Measurements from ENCODE around the gene CHTF18. TPM values are rescaled to one million over a fixed set of nuclear protein-coding genes. Genes with fewer than 3 reads are reported as not detected.

The CHTF18 gene
- total RNA-seq, 1 experiment from 2014 or later: 30.9 TPM

DNA sequence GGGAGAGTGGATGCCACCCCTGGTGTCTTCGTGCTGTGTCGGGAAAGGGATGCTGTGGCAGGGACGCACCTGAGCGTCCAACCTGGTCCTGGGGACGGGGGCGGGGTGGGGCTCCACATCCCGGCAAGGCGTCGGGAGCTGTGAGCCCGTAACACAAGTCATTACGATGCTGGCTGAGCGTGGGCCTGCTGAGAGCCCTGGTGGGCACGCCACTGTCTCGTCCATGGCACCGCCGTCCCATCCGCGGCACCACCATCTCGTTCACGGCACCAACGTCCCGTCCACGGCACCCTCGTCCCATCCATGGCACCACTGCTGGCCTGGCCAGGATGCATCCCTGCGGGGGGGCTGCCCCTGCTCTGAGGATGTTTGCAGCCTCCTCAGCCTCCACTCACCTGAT is 36.2 kb downstream of the CHTF18 start:
- POLR2A ChIA-PET: no interaction called here
- H3K27ac Mint-ChIP-seq (ENCODE audit: low read depth, unreplicated experiment): no peak overlapping the region
- BruUV-seq (replicated peaks): no TSS peak
- H3K9me3 Mint-ChIP-seq (ENCODE audit: unreplicated experiment): no peaks in the 10 kb centered on the region
- H3K27me3 Mint-ChIP-seq (ENCODE audit: insufficient read depth, unreplicated experiment): peaks cover 16% of the 10 kb centered on the region
- TF ChIP-seq, protein P1, sequence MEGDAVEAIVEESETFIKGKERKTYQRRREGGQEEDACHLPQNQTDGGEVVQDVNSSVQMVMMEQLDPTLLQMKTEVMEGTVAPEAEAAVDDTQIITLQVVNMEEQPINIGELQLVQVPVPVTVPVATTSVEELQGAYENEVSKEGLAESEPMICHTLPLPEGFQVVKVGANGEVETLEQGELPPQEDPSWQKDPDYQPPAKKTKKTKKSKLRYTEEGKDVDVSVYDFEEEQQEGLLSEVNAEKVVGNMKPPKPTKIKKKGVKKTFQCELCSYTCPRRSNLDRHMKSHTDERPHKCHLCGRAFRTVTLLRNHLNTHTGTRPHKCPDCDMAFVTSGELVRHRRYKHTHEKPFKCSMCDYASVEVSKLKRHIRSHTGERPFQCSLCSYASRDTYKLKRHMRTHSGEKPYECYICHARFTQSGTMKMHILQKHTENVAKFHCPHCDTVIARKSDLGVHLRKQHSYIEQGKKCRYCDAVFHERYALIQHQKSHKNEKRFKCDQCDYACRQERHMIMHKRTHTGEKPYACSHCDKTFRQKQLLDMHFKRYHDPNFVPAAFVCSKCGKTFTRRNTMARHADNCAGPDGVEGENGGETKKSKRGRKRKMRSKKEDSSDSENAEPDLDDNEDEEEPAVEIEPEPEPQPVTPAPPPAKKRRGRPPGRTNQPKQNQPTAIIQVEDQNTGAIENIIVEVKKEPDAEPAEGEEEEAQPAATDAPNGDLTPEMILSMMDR (IDR thresholded peaks at IDR 0.05; ENCODE audit: unreplicated experiment): no peak
- DNase-seq (ENCODE audit: unreplicated experiment): no peak
- H3K4me3 Mint-ChIP-seq (ENCODE audit: unreplicated experiment): no peak overlapping the region
- CTCF ChIA-PET: no interaction called here
- no peaks in the 10 kb centered on the region for H3K4me1 Mint-ChIP-seq (ENCODE audit: insufficient read depth, unreplicated experiment)
- intact Hi-C loops (cut with micrococcal nuclease): no loop called here
- no peaks in the 10 kb centered on the region for H3K36me3 Mint-ChIP-seq (ENCODE audit: insufficient read depth, unreplicated experiment)

DNA sequence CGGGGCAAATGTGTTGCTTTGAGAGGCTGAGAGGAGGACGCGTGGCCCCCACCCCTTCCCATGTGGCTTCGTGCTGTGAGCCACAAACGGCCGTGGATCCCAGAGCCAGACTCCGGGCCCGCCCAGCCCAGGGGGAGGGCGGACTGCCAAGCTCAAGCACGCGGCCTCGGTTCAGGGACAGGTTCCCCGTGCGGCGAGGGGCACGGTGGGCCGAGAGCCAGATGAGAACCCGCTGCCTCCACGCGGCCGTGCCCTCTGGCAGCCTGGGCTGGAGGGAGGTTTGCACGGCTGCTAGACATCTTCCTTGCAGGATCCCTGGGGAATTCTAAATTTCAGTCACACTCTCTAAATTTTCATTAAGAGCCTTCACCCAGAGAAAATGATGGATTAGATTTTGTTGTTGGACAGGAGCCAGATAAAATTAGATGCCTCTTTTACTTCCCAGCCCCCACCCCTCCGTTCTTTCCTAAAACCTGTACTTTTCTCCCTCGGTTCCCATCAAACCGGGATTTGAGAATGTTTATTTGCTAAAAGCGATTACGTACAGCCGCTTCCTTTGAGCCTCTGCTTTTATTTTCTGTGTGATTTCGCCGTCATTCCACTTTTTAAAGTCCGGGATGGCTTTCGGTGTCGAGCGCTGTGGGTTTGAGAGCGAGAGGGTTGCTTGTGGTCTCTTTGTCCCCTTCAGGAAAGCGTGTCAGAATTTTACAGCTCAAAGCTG is 37.1 kb downstream of the CHTF18 start:
- no peaks in the 10 kb centered on the region for H3K36me3 Mint-ChIP-seq (ENCODE audit: insufficient read depth, unreplicated experiment)
- H3K4me3 Mint-ChIP-seq (ENCODE audit: unreplicated experiment): no peak overlapping the region
- TF ChIP-seq, protein P1 (IDR thresholded peaks at IDR 0.05; ENCODE audit: unreplicated experiment): no peak
- no peak for DNase-seq (ENCODE audit: unreplicated experiment)
- H3K27me3 Mint-ChIP-seq (ENCODE audit: insufficient read depth, unreplicated experiment): peaks cover 15% of the 10 kb centered on the region
- POLR2A ChIA-PET: no interaction called here
- H3K27ac Mint-ChIP-seq (ENCODE audit: low read depth, unreplicated experiment): no peak overlapping the region
- no peaks in the 10 kb centered on the region for H3K9me3 Mint-ChIP-seq (ENCODE audit: unreplicated experiment)
- no peaks in the 10 kb centered on the region for H3K4me1 Mint-ChIP-seq (ENCODE audit: insufficient read depth, unreplicated experiment)
- BruUV-seq (replicated peaks): no TSS peak
- CTCF ChIA-PET: no interaction called here
- intact Hi-C loops (cut with micrococcal nuclease): no loop called here

DNA sequence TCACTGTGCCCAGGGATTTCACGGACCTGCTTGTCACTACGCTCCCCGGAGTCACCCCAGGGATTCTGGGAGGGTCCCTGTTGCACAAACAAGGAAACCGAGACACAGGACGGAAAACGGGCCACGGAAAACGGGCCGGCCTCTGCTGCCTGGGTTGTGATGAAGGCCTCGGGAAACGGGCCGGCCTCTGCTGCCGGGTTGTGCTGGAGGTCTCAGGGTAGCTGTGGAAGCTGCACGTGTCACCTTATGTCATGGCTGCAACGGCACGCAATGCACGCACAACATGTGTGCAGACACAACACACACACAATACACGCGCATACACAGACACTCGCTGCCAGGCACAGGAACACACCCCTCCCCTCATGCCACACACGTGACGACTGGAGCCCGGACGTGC is 39.1 kb downstream of the CHTF18 start:
- CTCF ChIA-PET: no interaction called here
- POLR2A ChIA-PET: no interaction called here
- no peak for DNase-seq (ENCODE audit: unreplicated experiment)
- no TSS peak for BruUV-seq (replicated peaks)
- Mint-ChIP-seq H3K9me3 (ENCODE audit: unreplicated experiment) (no peaks in the 10 kb centered on the region), H3K27ac (ENCODE audit: low read depth, unreplicated experiment) (no peak overlapping the region), H3K4me3 (ENCODE audit: unreplicated experiment) (no peak overlapping the region), H3K4me1 (ENCODE audit: insufficient read depth, unreplicated experiment) (no peaks in the 10 kb centered on the region), H3K36me3 (ENCODE audit: insufficient read depth, unreplicated experiment) (no peaks in the 10 kb centered on the region), H3K27me3 (ENCODE audit: insufficient read depth, unreplicated experiment) (peaks cover 10% of the 10 kb centered on the region)
- TF ChIP-seq, protein P1 (IDR thresholded peaks at IDR 0.05; ENCODE audit: unreplicated experiment): no peak
- intact Hi-C loops (cut with micrococcal nuclease): no loop called here

DNA sequence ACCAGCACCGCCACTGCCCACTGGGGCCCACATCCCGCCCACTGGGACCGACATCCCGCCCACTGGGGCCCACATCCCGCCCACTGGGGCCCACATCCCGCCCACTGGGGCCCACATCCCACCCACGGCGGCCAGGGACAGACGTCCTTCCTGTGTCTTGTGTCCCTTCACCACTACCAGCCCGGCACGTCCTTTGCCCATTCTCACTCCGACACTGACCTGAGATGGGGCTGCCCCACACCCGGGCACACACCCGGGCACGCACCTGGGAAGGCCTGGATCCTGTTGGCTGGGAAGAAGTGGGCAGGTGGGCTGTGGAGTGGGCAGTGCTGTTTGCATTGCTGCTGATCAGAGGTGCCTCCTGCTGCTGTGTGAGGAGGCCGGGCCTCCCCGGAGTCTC is 40.5 kb downstream of the CHTF18 start:
- Mint-ChIP-seq H3K9me3 (ENCODE audit: unreplicated experiment) (no peaks in the 10 kb centered on the region), H3K27me3 (ENCODE audit: insufficient read depth, unreplicated experiment) (peaks cover 10% of the 10 kb centered on the region), H3K4me3 (ENCODE audit: unreplicated experiment) (no peak overlapping the region), H3K27ac (ENCODE audit: low read depth, unreplicated experiment) (no peak overlapping the region), H3K4me1 (ENCODE audit: insufficient read depth, unreplicated experiment) (no peaks in the 10 kb centered on the region), H3K36me3 (ENCODE audit: insufficient read depth, unreplicated experiment) (no peaks in the 10 kb centered on the region)
- POLR2A ChIA-PET: no interaction called here
- CTCF ChIA-PET: no interaction called here
- intact Hi-C loops (cut with micrococcal nuclease): no loop called here
- no TSS peak for BruUV-seq (replicated peaks)
- DNase-seq (ENCODE audit: unreplicated experiment): no peak
- TF ChIP-seq, protein P1 (IDR thresholded peaks at IDR 0.05; ENCODE audit: unreplicated experiment): no peak
